GM21447 (cell line): ENCODE data around the gene EML5.
A peak's percentile ranks its signal among the peaks of the same experiment; 100 is the strongest.

ENCODE experiments used
- ATAC-seq: cut with Tn5 transposase; IDR thresholded peaks from one replicate; pipeline ENCODE4 v1.9.1; 2021; ENCODE audit not compliant: unreplicated experiment

The EML5 gene

DNA sequence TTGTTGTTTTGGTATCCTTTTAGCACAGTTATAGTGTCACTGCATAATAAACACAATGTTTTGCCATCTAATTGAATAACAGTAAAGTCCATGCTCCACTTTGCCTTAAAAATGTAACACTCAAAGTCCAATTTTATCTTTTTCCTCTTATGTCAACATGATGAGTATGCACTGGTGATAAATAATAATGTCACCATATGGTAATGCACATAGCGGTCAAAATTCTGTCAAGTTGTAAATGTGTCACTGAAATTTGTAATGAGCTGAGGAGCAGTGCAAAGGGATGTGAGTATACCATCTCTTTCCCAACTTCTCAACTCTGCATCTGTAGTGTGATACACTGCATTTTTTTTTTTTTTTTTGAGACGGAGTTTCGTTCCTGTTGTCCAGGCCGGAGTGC is 65.7 kb downstream of the EML5 start:
- ATAC-seq: no peak

DNA sequence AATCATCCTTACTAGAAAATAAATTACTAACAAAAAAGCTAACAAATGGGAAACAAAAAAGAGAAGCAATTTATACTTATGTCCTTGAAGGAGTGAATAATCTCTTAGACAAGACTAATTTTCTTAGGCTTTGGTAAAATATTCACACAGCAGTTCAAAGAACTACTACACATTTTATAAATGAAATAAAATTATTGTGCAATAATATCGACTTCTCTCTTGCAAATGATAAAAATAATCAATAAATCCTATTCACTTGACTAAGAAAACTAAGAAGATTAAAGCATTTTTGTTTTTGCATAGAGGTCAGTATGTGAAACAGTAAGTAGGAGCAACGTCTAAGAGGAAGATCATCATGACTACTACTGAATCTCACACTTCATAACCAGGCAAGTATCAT is 82.0 kb downstream of the EML5 start:
- no peak for ATAC-seq

DNA sequence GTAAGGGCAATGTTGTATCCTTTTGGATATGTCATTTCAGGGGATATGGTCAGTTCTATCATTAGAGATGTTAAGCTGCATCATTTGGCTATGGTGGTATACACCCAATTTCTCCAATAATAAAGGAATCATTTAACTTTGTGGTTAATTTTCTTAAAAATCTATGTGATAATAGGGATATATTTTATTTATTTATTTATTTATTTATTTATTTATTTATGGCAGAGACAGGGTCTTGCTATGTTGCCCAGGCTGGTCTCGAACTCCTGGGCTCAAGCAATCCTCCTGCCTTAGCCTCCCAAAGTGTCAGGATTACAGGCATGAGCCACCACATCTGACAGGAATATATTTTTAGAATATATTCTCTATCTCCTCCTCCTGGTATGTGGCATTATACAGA is 85.7 kb downstream of the EML5 start:
- ATAC-seq: no peak

DNA sequence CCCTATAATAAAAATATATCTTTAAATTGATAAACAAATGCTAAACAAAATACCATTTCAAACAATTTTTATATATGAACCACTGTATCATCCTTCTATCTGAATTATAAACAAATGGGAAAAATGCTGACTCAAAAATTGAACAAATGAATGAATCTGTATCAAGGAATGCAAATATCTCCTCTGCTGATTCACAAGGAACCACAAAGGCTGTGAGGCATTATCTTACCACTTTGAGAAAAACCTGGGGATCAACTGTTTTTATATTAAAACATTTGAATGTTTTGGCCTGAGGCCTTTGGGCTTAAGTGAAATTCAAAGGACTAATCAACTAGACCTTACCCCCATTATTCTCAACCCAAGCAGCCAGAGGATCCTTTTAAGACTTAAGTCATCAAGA is 86.3 kb downstream of the EML5 start:
- ATAC-seq: no peak

DNA sequence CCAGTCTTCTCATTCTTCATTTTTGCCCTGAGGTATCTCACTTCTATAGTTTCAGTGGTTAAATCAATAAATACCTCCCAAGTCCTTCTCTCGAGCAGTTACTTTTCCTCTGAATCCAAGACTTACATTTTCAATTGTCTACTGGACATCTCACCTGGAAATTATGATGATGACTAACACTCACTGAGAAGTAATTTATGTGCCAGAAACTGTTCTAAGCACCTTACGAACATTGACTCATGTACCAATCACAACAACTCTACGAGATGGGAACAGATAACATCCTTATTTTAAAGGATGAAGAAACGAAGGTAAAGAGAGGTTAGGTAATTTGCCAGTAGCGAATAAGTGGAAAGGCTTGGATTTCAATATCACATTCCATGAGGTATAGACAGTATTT is 94.1 kb downstream of the EML5 start:
- ATAC-seq: no peak

DNA sequence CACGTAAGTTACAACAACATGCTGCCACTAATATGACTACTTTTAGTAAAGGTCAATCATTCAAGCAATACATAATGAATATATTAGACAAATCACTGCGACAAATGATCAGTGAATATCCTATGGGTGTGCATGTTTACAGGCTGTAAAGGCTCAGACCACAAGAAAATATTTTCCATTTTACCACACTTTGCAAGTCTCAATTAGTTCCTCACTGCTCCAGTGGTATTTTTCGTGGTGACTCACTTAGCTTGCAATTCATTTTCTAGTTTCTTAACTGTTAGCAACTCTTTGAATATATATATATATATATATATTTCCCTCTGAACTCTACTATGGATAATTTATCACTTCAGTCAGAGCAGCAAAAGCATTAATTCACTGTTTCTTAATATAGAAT is 96.9 kb downstream of the EML5 start:
- ATAC-seq: no peak

DNA sequence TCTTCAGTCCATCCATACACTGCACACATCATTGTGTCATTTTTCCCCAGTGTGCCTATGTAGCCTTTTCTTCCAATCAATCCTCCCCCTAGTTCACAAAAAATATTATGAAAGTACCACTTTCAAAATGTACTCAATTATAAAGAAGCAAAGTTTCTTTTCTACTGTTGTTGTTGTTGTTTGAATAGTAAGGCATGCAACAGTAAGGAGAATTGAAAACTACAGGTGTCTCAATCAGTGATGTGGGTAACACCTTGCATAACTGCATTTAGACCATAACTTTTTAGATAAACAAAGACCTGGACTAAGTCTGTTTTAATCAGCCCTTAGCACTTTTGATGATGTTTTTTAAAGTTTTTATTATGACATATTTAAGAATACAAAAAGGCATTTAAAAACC is 104.4 kb downstream of the EML5 start:
- ATAC-seq: no peak

DNA sequence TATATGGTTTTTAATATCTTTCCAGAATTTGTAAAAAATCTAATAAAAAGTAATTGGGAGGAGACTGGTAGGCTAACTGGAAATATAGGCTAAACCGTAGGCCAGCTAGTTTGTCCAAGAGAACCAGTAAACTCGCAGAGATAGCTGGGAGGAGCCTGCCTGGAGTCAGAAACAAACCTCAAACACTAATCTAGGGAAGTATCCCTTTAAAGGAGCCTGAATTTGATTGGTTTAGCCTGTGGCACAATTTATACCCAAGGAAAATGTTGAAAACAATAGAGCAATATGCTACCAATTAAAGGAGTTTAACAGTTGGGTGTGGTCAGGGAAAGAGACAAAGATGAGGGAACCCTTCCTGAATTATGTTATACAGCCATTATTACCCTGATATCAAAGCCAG is 109.6 kb downstream of the EML5 start:
- ATAC-seq: no peak

DNA sequence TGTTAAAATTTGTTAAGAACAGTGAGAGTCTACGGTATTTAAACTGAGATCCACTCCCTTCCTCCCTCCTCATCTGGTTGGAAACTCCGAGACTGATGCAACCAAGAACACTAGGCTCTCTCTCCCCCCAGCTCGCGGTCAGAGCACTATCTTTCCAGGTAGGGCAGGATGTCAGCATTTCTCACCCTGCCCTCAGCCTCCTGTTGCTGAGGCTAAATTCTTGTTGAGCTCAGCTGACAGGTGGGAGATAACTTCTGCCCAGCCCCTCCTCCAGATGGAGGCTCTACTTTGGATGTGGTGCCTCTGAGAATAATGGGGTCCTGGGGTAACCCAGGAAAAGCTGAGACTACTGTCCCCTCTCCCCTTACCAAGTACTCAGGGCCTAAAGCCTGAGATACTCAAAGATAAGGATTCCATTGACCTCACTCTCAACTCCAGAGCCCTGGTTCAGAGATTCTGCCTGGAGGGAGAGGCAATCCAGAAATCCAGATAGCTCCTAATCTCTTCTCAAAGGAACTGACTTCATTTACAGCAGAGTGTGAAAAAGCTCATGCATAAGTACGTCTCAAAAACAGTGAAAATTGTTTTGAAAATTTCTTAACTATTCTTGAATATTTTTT is 110.1 kb downstream of the EML5 start:
- no peak for ATAC-seq

DNA sequence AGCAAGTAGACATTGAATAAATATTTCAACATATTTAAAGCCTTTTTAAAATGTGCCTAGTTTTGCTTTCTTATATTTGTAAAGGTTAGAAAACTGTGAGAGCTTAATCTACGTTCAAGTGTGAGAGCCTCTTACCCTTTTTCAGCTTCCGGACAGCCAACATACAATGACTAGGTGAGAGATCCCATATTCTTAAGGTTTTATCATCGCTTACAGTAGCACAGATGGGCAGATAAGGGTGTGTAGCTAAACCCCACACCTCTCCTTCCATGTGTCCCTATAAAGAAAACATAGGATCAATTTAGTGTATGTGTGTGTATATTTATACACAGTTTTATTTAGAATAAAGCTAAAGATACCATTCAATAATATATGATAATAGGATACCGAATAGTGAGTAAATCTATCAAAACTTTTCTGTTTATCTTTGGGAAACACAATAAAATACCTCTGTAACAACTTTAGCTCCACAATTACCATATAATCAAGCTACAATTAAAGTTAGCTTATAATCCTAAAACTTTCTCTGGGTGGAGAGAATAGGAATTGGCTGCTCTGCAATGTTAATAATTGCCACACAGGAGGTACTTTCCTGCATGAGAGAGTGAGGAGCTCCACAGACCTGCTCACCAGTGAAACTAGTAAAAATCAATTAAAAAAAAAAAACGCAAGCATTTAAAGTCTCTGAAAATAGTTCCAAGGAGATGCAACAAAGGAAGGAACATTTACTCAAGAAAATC is 110.8 kb downstream of the EML5 start:
- no peak for ATAC-seq

DNA sequence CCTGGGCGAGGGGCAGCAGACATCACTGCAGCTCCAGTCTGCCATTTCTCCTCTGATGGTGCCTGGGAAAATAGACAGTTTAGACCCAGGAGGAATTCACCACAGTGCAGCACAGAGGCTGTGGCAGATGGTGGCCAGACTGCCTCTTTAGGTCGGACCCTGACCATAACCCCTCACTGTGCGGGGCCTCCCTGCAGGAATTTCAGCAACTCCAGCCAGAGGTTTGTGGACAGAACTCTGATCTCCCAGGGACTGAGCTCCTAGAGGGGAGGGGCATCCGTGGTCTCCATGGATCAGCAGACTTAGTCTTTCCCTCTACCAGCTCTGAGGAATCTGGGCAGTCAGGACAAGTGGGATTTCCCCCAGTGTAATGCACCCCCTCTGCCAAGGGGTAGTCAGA is 123.4 kb downstream of the EML5 start:
- no peak for ATAC-seq

DNA sequence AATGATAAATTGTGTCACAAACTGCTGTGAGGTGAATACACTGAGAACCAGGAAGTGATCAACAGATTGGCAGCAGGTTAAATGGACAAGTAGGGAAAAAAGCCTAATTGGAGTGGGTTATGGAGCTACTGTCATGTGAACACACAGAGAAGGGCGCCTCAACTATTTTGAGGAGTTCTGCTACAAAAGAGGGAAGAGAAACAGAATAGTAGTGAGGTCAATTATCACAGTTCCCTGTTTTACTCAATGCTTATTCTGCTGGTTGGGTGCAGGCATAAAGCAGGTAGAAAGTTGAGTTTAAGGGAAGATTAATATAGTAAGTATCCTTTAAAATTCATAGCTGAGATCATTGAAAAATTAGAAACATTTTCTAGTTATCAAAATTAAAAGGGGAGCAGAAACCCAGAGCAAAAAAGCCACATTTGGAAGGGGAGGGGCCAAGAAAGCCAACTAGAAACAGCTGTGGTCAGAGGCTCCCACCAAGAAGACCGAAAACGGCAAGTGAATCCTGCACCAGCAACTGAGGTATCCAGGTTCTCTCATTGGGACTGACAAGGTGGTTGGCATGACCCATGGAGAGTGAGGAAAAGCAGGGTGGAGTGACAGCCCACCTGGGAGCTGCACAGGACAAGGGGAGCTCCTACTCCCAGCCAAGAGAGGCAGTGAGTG is 124.2 kb downstream of the EML5 start:
- ATAC-seq: peak; percentile 74

DNA sequence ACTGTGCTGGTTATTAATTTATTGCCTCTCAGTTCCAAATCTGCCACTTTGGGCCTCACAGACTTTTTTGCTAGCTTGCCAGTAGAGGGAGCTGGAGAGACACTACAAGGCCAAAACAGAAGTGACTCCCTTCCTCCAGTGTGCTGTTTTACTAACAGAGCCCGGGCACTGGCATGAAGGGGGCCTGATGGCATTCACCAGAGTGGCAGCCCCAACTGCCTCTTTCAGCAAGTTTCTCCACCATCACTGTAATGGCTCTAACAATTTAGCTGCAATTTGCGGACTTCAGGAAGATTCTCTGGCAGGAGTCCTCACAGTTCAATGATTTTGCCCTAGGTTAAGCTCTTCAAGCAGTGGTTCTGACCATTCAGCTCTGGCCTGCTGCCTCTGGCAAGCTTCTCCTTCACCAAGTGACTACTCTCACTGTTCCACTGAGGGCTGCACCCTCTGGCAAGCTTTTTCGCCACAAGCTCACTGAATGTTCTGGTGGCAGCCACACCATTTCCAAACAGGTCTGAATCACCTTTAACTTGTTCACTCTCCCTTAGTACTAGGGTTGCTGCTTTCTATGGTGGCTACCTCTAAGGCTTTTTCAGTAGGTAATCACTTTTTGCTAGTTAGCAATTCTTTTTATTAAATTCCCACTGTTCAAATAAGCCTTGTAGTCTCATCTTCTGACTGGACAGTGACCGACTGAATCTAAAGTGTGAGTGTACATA is 125.0 kb downstream of the EML5 start:
- peak; percentile 81 for ATAC-seq

DNA sequence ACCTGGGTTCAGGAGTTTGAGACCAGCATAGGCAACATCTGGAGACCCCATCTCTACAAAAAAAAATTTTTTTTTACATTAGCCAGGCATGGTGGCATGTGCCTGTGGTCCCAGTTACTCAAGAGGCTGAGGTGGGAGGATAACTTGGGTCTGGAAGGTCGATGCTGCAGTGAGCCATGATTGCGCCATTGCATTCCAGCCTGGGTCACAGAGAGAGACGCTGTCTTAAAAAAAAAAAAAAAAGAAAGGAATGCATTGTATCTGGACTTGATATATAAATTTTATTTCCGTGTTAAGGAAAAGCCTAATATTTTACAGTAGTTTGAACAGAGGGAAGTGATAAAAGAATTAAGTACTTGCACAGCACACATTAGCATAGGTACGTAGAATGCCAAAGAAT is 132.7 kb downstream of the EML5 start:
- ATAC-seq: no peak

DNA sequence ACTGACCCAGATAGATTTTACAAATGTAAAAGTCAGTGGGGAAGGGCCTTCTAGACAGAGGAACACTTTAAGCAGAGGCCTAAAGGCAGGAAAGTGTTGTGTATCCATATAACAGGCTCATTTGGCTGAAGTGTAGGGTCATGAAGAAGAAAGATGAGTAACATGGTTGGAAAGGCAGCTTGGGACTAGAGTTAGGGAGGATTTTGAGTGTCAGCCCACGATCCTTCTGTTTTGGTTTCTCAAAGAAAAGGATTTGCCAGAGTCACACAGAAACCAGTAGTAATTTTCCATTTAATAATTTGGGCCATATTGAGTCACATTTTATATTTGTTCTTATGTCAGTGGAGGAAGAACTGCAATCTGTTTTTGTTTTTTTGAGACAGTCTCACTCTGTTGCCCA is 153.5 kb downstream of the EML5 start:
- ATAC-seq: no peak

DNA sequence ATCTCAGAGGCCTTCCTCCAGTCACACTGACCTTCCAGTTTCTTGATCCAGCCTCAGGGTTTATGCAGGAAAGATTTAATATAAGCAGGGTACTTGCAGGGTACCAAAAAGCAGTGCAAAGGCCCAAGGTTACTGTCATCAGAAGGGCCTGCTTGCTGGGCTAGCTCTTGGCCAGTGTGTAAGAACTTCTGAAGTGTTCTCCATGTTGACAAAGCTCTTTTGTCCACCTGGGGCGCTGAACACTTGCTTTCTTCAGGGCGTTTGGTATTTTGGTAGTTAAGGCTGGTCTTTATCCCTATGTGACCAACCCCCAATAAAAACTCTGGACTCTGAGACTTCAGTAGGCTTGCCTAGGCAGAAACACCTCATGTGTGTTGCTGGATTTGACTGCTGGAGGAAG is 160.2 kb downstream of the EML5 start:
- ATAC-seq: no peak

DNA sequence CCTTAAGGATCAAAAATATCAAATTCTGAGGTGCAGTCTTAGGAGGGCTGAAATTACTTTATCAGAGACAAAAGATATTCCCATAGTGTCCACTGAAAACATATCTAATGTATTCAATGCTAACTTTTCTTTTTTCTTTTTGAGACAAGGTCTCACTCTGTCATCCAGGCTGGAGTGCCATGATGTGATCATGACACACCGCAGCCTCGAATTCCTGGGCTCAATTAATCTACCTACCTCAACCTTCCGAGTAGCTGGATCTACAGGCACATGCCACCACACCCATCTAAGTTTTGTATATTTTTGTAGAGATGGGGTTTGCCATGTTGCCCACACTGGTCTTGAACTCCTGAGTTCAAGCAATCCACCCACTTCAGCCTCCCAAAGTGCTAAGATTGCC is 161.7 kb downstream of the EML5 start:
- ATAC-seq: no peak

DNA sequence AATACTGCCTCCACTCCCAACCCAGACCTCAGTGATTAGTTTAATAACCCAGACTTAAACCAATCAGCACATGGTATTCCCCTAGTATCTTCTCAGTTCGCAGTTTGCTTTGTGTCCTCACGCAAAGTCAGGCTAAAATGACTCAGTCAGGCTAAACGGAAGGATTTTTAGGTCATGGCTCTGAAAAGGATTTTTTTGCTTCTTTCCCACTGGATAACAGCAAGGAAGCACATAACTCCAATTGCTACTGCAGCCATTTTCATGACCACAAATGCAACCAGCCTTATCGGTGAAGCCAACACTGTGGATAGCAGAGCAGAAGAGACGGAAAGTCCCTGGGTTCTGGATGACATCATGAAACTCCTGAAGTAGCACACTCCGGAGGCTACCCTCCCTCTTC is 162.2 kb downstream of the EML5 start:
- ATAC-seq: no peak

DNA sequence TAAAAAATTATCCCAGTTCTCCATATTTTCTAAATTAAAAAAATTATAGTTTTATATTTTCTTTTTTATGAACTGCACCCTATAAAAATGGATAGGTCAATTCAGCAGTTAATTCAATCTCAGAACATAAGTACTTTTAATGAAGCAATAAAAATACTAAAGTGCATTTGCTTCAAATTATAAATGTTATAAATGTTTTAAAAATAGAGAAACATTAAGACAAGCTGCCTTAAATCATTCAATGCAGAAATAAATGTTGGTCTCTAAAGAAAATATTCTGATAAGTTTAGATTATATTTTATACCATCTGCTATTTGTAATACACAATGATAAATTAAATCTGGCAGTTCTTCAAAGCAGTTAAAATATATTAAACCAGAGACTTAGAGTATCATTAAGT is 164.3 kb downstream of the EML5 start:
- ATAC-seq: no peak

DNA sequence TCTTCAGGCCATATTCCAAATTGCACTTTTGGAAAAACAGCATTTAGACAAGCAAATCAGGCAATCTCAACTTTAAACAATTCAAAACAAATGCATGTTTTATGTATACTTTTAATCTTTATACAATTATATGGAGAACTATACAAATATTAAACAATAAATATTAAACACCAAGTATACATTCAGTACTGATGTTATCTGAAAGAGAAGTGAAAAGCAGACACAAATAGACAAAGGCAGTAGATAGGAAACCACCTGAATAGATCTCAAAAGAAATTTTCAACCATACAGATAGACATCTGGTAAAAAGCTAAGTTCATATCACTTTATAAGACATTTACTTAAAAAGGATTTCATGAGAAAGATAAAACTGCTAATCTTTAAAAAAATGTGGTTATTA is 164.7 kb downstream of the EML5 start:
- no peak for ATAC-seq

DNA sequence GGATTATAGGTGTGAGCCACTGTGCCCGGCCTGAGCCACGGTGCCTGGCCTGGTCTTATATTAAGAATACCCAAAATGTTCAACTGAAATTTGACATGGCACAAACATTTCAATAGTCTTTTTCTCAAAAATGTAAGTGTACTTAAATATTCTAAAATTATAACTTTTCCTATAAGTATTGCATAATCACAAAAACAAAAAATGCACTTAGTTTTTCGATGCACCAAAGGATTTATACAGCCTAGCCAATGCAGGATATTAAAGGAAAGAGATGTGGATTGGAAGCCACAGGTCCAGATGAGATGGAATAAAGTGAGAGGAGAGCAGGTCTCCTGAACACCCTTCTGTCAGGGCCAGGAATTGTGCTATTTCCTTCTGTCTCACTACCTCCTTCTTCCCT is 167.1 kb downstream of the EML5 start:
- ATAC-seq: no peak

DNA sequence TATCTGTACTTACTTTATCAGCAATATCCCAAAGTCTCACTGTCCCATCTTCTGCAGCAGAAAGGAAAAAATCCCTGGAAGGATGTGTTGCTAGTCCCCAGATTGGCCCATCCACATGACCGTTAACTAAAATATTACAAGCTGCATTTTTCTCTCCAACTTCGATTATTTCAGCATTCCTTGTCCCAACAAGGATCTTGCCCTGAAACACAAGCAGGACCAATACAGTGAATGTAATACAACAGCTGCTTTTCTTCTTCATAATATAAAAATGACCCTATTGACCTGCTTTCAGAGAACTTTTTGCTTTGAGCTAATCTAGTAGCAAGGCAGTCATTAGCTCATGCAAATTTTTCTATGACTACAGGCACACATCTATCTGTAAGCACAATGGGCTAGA is 171.7 kb downstream of the EML5 start:
- ATAC-seq: no peak
